Psoas muscle (tissue), 8 donors: ENCODE measurements around the gene PRKCSH. TPM values are rescaled to one million over a fixed set of nuclear protein-coding genes. Genes with fewer than 3 reads are reported as not detected.
"Not testable (repeated sequence)": the region's sequence is repeated elsewhere in the genome, so short reads cannot be mapped to it uniquely, and the experiment has no call there.

ENCODE experiments used
- ATAC-seq, 4 donors: fragments of 200-7000 bp; cut with Tn5 transposase; one replicate each; pipeline ENCODE4 v1.9.1; 2020; ENCODE audit warnings: moderate library complexity in 3 of 4, mild to moderate bottlenecking in 2 of 4
- DNase-seq, 2 donors: peaks; one replicate each; pipeline ENCODE4 v3.0.0-alpha.2; 2020
- H3K27ac ChIP-seq: fragments of 200-600 bp; one replicate; pipeline ENCODE4 v1.8.0; 2022
- H3K27me3 ChIP-seq, 3 donors: fragments of 200-600 bp in 1 of 3; one replicate each; pipeline versions ENCODE4 v1.6.1 to v1.8.0; 2013 to 2022; ENCODE audit warnings: low read length in 2 of 3, mild to moderate bottlenecking in 2 of 3, moderate library complexity in 1 of 3; ENCODE audit not compliant: insufficient read depth in 3 of 3
- H3K36me3 ChIP-seq, 2 donors: fragments of 200-600 bp in 1 of 2; one replicate each; pipeline versions ENCODE4 v1.6.1 to v1.8.0; 2013 to 2022; ENCODE audit warnings: low read depth in 1 of 2, mild to moderate bottlenecking in 1 of 2, moderate library complexity in 1 of 2; ENCODE audit not compliant: insufficient read depth in 1 of 2
- H3K4me1 ChIP-seq: fragments of 200-600 bp; one replicate; pipeline ENCODE4 v1.8.0; 2022
- H3K4me3 ChIP-seq: fragments of 200-600 bp; one replicate; pipeline ENCODE4 v1.8.0; 2022; ENCODE audit warnings: mild to moderate bottlenecking
- H3K9me3 ChIP-seq: fragments of 200-600 bp; one replicate; pipeline ENCODE4 v1.8.0; 2022
- WGBS, 3 donors: extraction: QIAGEN DNeasy Blood & Tissue Kit; methylation state at CpG; one replicate each; pipeline versions ENCODE4 v1.1.6 to v1.1.7; 2013; 5-methylcytosine and 5-hydroxymethylcytosine counted together
- intact Hi-C, 2 donors: fragments of 100-400 bp; cut with DNase I; formaldehyde crosslinking; loops; one replicate each; pipeline versions ENCODE4 v1.11.0 to v1.14.2; 2022
- polyA plus RNA-seq, 3 donors: library from polyadenylated mRNA; stranded (reverse); fragments of 200-250 nt; gene quantifications; one replicate each; pipeline ENCODE4 v1.2.3, GENCODE V29; 2013
- total RNA-seq, 4 donors: library from RNA; stranded (reverse); fragmentation: NEBNext Ultra II Directional in 2 of 4; extraction: Animal tissue kit (Norgen Biotek cat#: 25700) in 2 of 4; gene quantifications; one replicate each; pipeline versions ENCODE4 v1.2.1 to v1.2.4, GENCODE V29; 2021 to 2023
- TF ChIP-seq, protein P1 (sequence below): fragments of 200-600 bp; IDR thresholded peaks from one replicate; pipeline ENCODE4 v1.8.0; 2022; ENCODE audit warnings: antibody characterized with exemption
- donor health status: healthy with polysubstance abuse.
- donor health status: DM: no; HTN: no; CAD: no; lungs with moderate emphysema.
- donor health status: Bipolar disorder and iron deficiency.
- donor health status: healthy.
- donor health status: DM: yes; HTN: yes; CAD: no.
- donor health status: DM: no; HTN: no; CAD: no.
- donor health status: DM: no; HTN: no; CAD: no.
- donor health status: DM: yes; HTN: yes; CAD: no.

Gene PRKCSH
- total and polyA plus RNA-seq, 7 donors: 48.5 to 98.4 (median 60.9) TPM

DNA sequence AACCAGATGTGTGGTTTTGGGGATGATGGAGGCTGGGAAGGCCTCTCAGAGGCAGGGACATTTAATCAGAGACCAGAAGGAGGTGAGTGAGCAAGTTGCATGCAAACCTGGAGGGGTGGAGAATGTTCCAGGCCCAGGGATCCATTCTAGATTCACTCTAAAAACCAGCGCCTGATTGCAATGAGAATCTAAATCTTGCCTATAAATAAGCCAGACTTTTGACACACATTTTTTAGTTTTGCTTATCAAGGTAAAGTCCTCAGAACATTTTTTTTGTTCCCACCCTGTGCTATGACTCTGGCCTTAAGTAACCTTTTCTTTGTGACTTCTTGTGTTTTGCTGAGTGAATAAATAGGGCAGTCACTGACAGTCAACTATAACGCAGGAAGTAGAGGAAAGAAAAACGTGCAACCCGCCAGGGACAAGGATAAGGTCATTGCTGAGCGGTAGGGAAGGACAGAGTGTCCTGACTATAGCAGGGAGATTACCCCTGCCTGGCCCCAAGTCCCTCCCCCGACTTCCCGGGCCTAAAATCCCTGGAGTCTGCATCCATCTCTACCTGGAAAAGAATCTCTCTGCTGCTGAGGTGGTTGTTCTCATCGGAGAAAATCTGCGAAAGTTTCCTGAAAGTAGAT lies 30.7 kb upstream of the PRKCSH start:
- no peak overlapping the region for H3K27ac ChIP-seq
- no peaks in the 10 kb centered on the region for H3K36me3 ChIP-seq
- WGBS, 3 donors: 52 to 56% (median 55%) methylated on average over 9 of the region's 9 CpGs
- intact Hi-C loops: no loop called here
- TF ChIP-seq, protein P1, sequence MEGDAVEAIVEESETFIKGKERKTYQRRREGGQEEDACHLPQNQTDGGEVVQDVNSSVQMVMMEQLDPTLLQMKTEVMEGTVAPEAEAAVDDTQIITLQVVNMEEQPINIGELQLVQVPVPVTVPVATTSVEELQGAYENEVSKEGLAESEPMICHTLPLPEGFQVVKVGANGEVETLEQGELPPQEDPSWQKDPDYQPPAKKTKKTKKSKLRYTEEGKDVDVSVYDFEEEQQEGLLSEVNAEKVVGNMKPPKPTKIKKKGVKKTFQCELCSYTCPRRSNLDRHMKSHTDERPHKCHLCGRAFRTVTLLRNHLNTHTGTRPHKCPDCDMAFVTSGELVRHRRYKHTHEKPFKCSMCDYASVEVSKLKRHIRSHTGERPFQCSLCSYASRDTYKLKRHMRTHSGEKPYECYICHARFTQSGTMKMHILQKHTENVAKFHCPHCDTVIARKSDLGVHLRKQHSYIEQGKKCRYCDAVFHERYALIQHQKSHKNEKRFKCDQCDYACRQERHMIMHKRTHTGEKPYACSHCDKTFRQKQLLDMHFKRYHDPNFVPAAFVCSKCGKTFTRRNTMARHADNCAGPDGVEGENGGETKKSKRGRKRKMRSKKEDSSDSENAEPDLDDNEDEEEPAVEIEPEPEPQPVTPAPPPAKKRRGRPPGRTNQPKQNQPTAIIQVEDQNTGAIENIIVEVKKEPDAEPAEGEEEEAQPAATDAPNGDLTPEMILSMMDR: no peak
- H3K4me1 ChIP-seq: no peaks in the 10 kb centered on the region
- H3K4me3 ChIP-seq: no peak overlapping the region
- H3K9me3 ChIP-seq: no peaks in the 10 kb centered on the region
- peaks cover 0 to 18% (median 3%) of the 10 kb centered on the region in 3 donors for H3K27me3 ChIP-seq
- ATAC-seq: no peak
- no peak for DNase-seq

DNA sequence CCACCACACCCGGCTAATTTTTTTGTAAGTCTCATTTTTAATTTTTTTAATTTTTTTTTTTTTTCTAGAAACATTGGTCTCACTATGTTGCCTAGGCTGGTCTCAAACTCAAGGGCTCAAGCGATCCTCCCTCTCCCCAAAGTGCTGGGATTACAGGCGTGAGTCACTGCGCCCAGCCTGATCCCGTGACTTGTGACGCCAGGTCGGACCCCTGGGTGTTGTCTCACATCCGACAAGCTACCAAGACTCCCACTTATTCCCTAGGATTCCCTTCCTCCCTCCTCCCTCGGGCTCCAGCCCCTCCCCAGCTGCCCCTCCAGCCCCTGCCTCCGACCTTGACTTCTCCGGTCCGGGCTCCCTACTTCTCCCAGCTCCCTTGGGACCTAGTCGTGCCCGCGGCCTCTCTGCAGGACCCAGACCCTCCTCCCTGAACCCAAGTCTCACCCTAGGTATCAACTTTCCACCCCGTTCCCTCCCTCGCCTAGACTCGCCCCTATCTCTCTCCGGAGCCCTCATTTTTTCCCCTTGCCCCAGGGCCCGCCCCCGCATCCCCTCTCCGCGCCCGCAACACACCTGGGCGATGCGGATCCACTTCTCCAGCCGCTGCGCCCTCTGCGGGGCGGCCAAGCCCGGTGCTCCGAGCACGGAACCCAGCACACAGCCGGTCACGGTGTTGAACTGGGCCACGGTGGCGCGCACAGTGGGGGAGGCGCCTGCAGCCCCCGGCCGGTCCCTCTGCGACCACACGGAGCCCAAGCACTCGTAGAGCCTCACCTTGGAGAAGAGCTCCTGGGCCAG lies 29.4 kb upstream of the PRKCSH start:
- Histone ChIP-seq H3K27me3 (peaks cover 0 to 18% (median 3%) of the 10 kb centered on the region in 3 donors), H3K4me3 (no peak overlapping the region), H3K27ac (no peak overlapping the region), H3K9me3 (no peaks in the 10 kb centered on the region), H3K36me3 (no peaks in the 10 kb centered on the region), H3K4me1 (no peaks in the 10 kb centered on the region)
- intact Hi-C loops: no loop called here
- ATAC-seq (no peak), DNase-seq (no peak)
- 23 to 39% (median 35%) methylated on average over 44 of the region's 44 CpGs for WGBS, 3 donors
- TF ChIP-seq, protein P1: no peak

GRCh38 chr19:11406703-11407236 lies 28.7 kb upstream of the PRKCSH start:
- H3K9me3 ChIP-seq, H3K27ac ChIP-seq, intact Hi-C loops, ATAC-seq, H3K4me1 ChIP-seq, H3K4me3 ChIP-seq, DNase-seq, H3K36me3 ChIP-seq: not testable (repeated sequence)
- peaks cover 0 to 18% (median 3%) of the 10 kb centered on the region in 3 donors for H3K27me3 ChIP-seq
- WGBS, 3 donors: 74 to 81% (median 75%) methylated on average over 12 of the region's 12 CpGs

GRCh38 chr19:11408591-11408990 lies 26.8 kb upstream of the PRKCSH start:
- DNase-seq (no peak), ATAC-seq (no peak)
- TF ChIP-seq, protein P1: no peak
- no peaks in the 10 kb centered on the region for H3K36me3 ChIP-seq
- intact Hi-C loops: no loop called here
- peaks cover 0 to 18% (median 3%) of the 10 kb centered on the region in 3 donors for H3K27me3 ChIP-seq
- no peak overlapping the region for H3K4me3 ChIP-seq
- no peaks in the 10 kb centered on the region for H3K9me3 ChIP-seq
- 75 to 78% (median 77%) methylated on average over 4 of the region's 4 CpGs for WGBS, 3 donors
- H3K4me1 ChIP-seq: no peaks in the 10 kb centered on the region
- H3K27ac ChIP-seq: no peak overlapping the region

- Histone ChIP-seq H3K9me3 (no peaks in the 10 kb centered on the region), H3K27me3 (peaks cover 0 to 18% (median 3%) of the 10 kb centered on the region in 3 donors), H3K4me3 (no peak overlapping the region), H3K4me1 (no peaks in the 10 kb centered on the region), H3K27ac (no peak overlapping the region), H3K36me3 (no peaks in the 10 kb centered on the region)
- DNase-seq (no peak), ATAC-seq (no peak)
- WGBS, 3 donors: 43 to 46% (median 43%) methylated on average over 8 of the region's 8 CpGs
- intact Hi-C loops: no loop called here
- TF ChIP-seq, protein P1: no peak
Measured at GRCh38 chr19:11410682-11411081, 24.8 kb upstream of the PRKCSH start.
